Right lobe of liver (tissue), 4 donors: ENCODE measurements around the gene TGFBR3.

Experiments used
- CTCF ChIP-seq, 4 donors: fragments of 200-600 bp in 3 of 4; fragments of 450-650 bp in 1 of 4; IDR thresholded peaks; one replicate each; pipeline versions ENCODE4 v1.5.1 to v1.8.0; 2016 to 2022; ENCODE audit warnings: antibody characterized with exemption in 4 of 4, mild to moderate bottlenecking in 2 of 4
- POLR2A ChIP-seq: fragments of 450-650 bp; IDR thresholded peaks from one replicate; pipeline ENCODE4 v1.6.1; 2017; ENCODE audit warnings: antibody characterized with exemption, mild to moderate bottlenecking
- donor health status: DM: no; HTN: no; CAD: no.
- donor health status: DM: no; HTN: no; CAD: no.
- donor health status: DM: no; HTN: yes; CAD: no.

DNA sequence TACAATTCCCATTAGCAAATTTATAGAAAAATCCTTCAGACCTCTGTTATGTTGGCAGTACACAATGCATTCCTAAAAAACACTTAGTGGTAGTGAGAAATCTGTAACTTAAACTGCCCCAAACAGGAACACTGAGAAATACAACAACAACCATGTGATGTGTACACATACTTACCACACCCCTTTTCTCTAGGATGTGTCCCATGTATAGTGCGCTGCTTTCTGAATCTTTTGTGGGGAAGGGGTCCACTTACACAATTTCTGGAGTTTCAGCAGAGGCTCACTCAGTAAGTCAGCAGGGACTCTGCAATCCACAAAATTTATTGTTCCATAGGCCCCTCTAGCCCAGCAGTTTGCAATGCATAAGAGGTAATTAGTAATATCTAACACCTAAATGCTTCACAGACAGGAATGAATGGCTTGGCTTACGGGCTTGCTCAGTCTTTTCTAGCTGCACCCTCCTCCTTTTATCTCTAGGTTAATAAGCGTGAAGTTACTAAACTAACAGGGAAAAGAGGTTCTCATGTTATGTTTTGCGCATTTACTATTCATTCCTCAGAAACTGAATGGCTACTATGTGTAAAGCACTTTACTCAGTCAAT lies 115.2 kb downstream of the TGFBR3 start:
- no peak for TF ChIP-seq POLR2A
- TF ChIP-seq CTCF (IDR thresholded peaks at IDR 0.05), result no peak
